Measurements from ENCODE around the gene ZFP64.

ZFP64 gene

GRCh38 chr20:52103913-52104545 lies 87.5 kb downstream of the ZFP64 start:
- H3K4me3 ChIP-seq (ENCODE audit: control insufficient read depth, low read depth, low read length) = peak overlapping the region; percentile 76

DNA sequence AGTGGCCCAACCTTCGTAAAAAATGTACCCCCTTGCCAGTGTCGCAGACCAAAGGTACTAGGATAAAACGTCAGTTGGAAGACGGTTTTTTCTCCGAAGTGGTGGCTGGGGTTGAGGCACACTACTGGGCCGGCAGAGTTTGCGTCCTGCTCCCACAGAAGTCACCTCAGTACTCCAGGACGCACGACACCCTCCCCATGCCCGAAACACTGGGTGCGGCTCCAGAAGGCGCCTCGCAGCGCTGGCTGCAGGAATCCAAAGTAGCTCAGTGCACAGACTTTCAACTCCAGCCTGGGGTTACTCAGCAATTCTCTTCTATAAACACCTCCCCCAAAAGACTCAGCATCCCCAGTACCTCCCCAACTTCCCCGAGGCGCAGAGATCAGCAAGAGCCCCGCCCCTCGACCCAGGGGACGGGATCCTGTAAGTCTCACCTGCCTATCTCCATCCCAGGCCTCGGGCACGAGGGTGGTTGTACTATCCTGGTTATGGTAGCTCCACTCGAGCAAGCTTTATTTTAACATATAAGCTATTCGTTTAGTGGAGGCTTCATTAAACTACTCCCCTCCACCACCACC lies 88.2 kb downstream of the ZFP64 start:
- no peak for DNase-seq (ENCODE audit: low read depth)
- H3K4me3 ChIP-seq (ENCODE audit: control insufficient read depth, low read depth, low read length) = peak overlapping the region; percentile 76
- TF ChIP-seq, protein P1, sequence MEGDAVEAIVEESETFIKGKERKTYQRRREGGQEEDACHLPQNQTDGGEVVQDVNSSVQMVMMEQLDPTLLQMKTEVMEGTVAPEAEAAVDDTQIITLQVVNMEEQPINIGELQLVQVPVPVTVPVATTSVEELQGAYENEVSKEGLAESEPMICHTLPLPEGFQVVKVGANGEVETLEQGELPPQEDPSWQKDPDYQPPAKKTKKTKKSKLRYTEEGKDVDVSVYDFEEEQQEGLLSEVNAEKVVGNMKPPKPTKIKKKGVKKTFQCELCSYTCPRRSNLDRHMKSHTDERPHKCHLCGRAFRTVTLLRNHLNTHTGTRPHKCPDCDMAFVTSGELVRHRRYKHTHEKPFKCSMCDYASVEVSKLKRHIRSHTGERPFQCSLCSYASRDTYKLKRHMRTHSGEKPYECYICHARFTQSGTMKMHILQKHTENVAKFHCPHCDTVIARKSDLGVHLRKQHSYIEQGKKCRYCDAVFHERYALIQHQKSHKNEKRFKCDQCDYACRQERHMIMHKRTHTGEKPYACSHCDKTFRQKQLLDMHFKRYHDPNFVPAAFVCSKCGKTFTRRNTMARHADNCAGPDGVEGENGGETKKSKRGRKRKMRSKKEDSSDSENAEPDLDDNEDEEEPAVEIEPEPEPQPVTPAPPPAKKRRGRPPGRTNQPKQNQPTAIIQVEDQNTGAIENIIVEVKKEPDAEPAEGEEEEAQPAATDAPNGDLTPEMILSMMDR (IDR thresholded peaks at IDR 0.05; ENCODE audit: control insufficient read depth, insufficient read depth, low read depth, low read length, missing control alignments) = no peak

More at GRCh38 chr20:52103913-52104545, 87.5 kb downstream of the ZFP64 start:
- no peak for DNase-seq (ENCODE audit: low read depth)
- TF ChIP-seq, protein P1 (IDR thresholded peaks at IDR 0.05; ENCODE audit: control insufficient read depth, insufficient read depth, low read depth, low read length, missing control alignments) = no peak

GRCh38 chr20:52102559-52102958 lies 89.0 kb downstream of the ZFP64 start:
- TF ChIP-seq, protein P1 (IDR thresholded peaks at IDR 0.05; ENCODE audit: control insufficient read depth, insufficient read depth, low read depth, low read length, missing control alignments) = no peak
- no peak for DNase-seq (ENCODE audit: low read depth)
- no peak overlapping the region for H3K4me3 ChIP-seq (ENCODE audit: control insufficient read depth, low read depth, low read length)

- no peak overlapping the region for H3K4me3 ChIP-seq (ENCODE audit: control insufficient read depth, low read depth, low read length)
- TF ChIP-seq, protein P1 (IDR thresholded peaks at IDR 0.05; ENCODE audit: control insufficient read depth, insufficient read depth, low read depth, low read length, missing control alignments) = no peak
- no peak for DNase-seq (ENCODE audit: low read depth)
Measured at GRCh38 chr20:52102126-52102525, 89.5 kb downstream of the ZFP64 start.
